HG03135 (cell line): ENCODE results near the gene LAYN.

ENCODE experiments used
- ATAC-seq: cut with Tn5 transposase; IDR thresholded peaks from one replicate; pipeline ENCODE4 v1.9.1; 2021; ENCODE audit warnings: mild to moderate bottlenecking, moderate library complexity; ENCODE audit not compliant: unreplicated experiment

Gene LAYN

GRCh38 chr11:111561306-111561705 is 20.8 kb downstream of the LAYN start:
- ATAC-seq: no peak

- ATAC-seq: no peak
These were observed 21.3 kb downstream of the LAYN start for GRCh38 chr11:111561791-111562325.

GRCh38 chr11:111562692-111563389 is 22.3 kb downstream of the LAYN start:
- ATAC-seq: no peak

GRCh38 chr11:111565114-111565720 is 24.7 kb downstream of the LAYN start:
- no peak for ATAC-seq

- ATAC-seq: no peak
These were observed 25.8 kb downstream of the LAYN start for GRCh38 chr11:111566324-111566723.

- ATAC-seq: no peak
These were observed 29.0 kb downstream of the LAYN start for GRCh38 chr11:111569476-111569875.

- no peak for ATAC-seq
These were observed 30.3 kb downstream of the LAYN start for GRCh38 chr11:111570796-111571195.

GRCh38 chr11:111571829-111572501 is 31.4 kb downstream of the LAYN start:
- no peak for ATAC-seq

- ATAC-seq: no peak
These were observed 32.1 kb downstream of the LAYN start for GRCh38 chr11:111572581-111572980.

GRCh38 chr11:111573821-111574249 is 33.3 kb downstream of the LAYN start:
- ATAC-seq: no peak

GRCh38 chr11:111574373-111575225 is 34.1 kb downstream of the LAYN start:
- ATAC-seq: no peak

GRCh38 chr11:111575740-111576139 is 35.2 kb downstream of the LAYN start:
- no peak for ATAC-seq

GRCh38 chr11:111577821-111578220 is 37.3 kb downstream of the LAYN start:
- ATAC-seq: no peak

GRCh38 chr11:111581341-111581740 is 40.8 kb downstream of the LAYN start:
- ATAC-seq: no peak

- ATAC-seq: no peak
These were observed 41.6 kb downstream of the LAYN start for GRCh38 chr11:111582163-111582562.

- ATAC-seq: no peak
These were observed 42.4 kb downstream of the LAYN start for GRCh38 chr11:111582881-111583280.

- ATAC-seq: no peak
These were observed 44.9 kb downstream of the LAYN start for GRCh38 chr11:111585371-111585770.

GRCh38 chr11:111586388-111586831 is 45.9 kb downstream of the LAYN start:
- no peak for ATAC-seq

GRCh38 chr11:111589114-111589513 is 48.6 kb downstream of the LAYN start:
- ATAC-seq: no peak

GRCh38 chr11:111589886-111590499 is 49.5 kb downstream of the LAYN start:
- no peak for ATAC-seq
